Testis (tissue), 2 donors: ENCODE results near the gene PC.

Experiments used
- CTCF ChIP-seq, 3 experiments: fragments of 450-650 bp in 2 of 3; fragments of 200-600 bp in 1 of 3; sonication (generic) in 1 of 3; IDR thresholded peaks; one replicate each; pipeline ENCODE4 v1.5.1; 2016 to 2019; ENCODE audit warnings: antibody characterized with exemption in 3 of 3, mild to moderate bottlenecking in 2 of 3, moderate library complexity in 1 of 3
- POLR2A ChIP-seq: fragments of 450-650 bp; IDR thresholded peaks from one replicate; pipeline ENCODE4 v1.6.1; 2017; ENCODE audit warnings: antibody characterized with exemption, mild to moderate bottlenecking, moderate library complexity

GRCh38 chr11:66851239-66851596 is 107.0 kb downstream of the PC start:
- TF ChIP-seq CTCF (IDR thresholded peaks at IDR 0.05) (no peak), POLR2A (no peak)
